Mucosa of gallbladder (tissue), 1 donor: ENCODE measurements around the gene ELK3. TPM values are rescaled to one million over a fixed set of nuclear protein-coding genes. Genes with fewer than 3 reads are reported as not detected.
"Not testable (repeated sequence)": the region's sequence is repeated elsewhere in the genome, so short reads cannot be mapped to it uniquely, and the experiment has no call there.

Experiments used
- DNase-seq: peaks from one replicate; pipeline ENCODE4 v3.0.0-alpha.2; 2020; ENCODE audit warnings: low spot score
- total RNA-seq: library from RNA; stranded (reverse); gene quantifications from one replicate; pipeline ENCODE4 v1.2.1, GENCODE V29; 2021
- donor health status: DM: no; HTN: no; CAD: no.

ELK3 gene
- total RNA-seq, 1 donor from 2014 or later: 18.6 TPM

GRCh38 chr12:96303653-96304052, 109.5 kb downstream of the ELK3 start:
- DNase-seq: no peak

DNA sequence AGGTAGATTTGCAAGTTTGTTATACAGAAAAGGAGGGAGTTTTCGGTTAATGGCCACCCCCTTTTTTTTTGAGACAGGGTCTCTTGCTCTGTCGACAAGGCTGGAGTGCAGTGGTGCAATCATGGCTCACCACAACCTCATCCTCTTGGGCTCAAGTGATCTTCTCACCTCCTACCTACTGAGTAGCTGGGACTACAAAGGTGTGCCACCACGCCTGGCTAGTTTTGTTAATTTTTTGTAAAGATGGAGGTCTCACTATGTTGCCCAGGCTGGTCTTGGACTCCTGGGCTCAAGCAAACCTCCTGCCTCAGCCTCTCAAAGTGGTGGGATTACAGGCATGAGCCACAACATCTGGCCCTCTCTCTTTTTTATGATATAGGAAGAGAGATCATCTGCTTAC, 111.5 kb downstream of the ELK3 start:
- DNase-seq: no peak

GRCh38 chr12:96308881-96309280, 114.7 kb downstream of the ELK3 start:
- DNase-seq: no peak

- no peak for DNase-seq
Observed at GRCh38 chr12:96310067-96310466, 115.9 kb downstream of the ELK3 start.

- no peak for DNase-seq
Observed at GRCh38 chr12:96311191-96311590, 117.0 kb downstream of the ELK3 start.

GRCh38 chr12:96313606-96314005, 119.4 kb downstream of the ELK3 start:
- DNase-seq: no peak

- DNase-seq: no peak
Observed at GRCh38 chr12:96314723-96315122, 120.5 kb downstream of the ELK3 start.

DNA sequence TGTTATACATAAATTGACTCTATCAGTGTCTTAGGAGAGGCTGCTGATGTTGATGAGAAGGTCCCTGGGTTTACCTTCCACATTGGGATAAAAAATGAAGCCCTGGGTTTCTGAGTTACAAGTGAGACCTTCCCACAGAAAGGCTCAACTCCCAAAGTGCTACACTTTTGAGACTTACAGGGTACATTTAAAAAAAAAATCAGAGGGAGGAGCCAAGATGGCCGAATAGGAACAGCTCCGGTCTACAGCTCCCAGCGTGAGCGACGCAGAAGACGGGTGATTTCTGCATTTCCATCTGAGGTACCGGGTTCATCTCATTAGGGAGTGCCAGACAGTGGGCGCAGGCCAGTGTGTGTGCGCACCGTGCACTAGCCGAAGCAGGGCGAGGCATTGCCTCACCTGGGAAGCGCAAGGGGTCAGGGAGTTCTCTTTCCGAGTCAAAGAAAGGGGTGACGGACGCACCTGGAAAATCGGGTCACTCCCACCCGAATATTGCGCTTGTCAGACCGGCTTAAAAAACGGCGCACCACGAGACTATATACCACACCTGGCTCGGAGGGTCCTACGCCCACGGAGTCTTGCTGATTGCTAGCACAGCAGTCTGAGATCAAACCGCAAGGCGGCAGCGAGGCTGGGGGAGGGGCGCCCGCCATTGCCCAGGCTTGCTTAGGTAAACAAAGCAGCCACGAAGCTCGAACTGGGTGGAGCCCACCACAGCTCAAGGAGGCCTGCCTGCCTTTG, 121.7 kb downstream of the ELK3 start:
- not testable (repeated sequence) for DNase-seq

GRCh38 chr12:96317801-96318200, 123.6 kb downstream of the ELK3 start:
- not testable (repeated sequence) for DNase-seq

Other genes starting within 250 kb of the ELK3 start
- gene HAL, start 198.0 kb upstream of the ELK3 start, total RNA-seq: 0.58 TPM
- 62.1 TPM for gene LTA4H, start 158.8 kb upstream of the ELK3 start, total RNA-seq
- 25.4 TPM for gene CDK17, start 206.1 kb downstream of the ELK3 start, total RNA-seq